Heart left ventricle (tissue), 13 donors: Measurements from ENCODE around the gene TMEM101.

ENCODE experiments used
- CTCF ChIP-seq, 12 donors: fragments of 200-600 bp; sonication (generic) in 4 of 12; IDR thresholded peaks; one replicate each; pipeline versions ENCODE4 v1.5.0 to v1.8.0; 2018 to 2022; ENCODE audit warnings: antibody characterized with exemption in 12 of 12, mild to moderate bottlenecking in 5 of 12
- POLR2A ChIP-seq, 2 donors: fragments of 450-650 bp; IDR thresholded peaks; one replicate each; pipeline ENCODE4 v1.6.1; 2017; ENCODE audit warnings: antibody characterized with exemption in 2 of 2, mild to moderate bottlenecking in 2 of 2, moderate library complexity in 2 of 2
- donor health status: ischemic (EF 13 %, LVEDD 7.1; RV severe dilation, severe dysfunction).
- donor health status: DM: no; HTN: yes; CAD: no.
- donor health status: DM: no; HTN: no; CAD: no.
- donor health status: ischemic (EF 25% LVEDD 6.9; RV normal size, moderate dysfunction).
- donor health status: ischemic (EF 25% LVEDD 5.7; RV mildly dilated, moderate dysfunction).
- donor health status: ischemic (EF 35%, LVEDD 5.7; RV mildly dilated, moderate dysfunction).
- donor health status: nonischemic (EF 11% LVEDD 7.7; RV severe dilation, severe dysfunction).
- donor health status: DM: yes; HTN: yes; CAD: no.
- donor health status: PGD.
- donor health status: ischemic (EF 29% LVEDD 5.4; RV normal size, mild dysfunction).
- donor health status: nonischemic (EF 23%, LVEDD 6.1; RV moderate dilation, normal function).

- no peak for TF ChIP-seq CTCF (IDR thresholded peaks at IDR 0.05)
- TF ChIP-seq POLR2A (IDR thresholded peaks at IDR 0.05), result no peak
Measured at GRCh38 chr17:44044071-44044470, 29.3 kb upstream of the TMEM101 start.
